ENCODE results near the gene BLID. TPM values are rescaled to one million over a fixed set of nuclear protein-coding genes. Genes with fewer than 3 reads are reported as not detected.

Gene BLID, protein sequence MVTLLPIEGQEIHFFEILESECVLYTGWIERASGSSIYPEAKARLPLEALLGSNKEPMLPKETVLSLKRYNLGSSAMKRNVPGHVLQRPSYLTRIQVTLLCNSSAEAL
- total RNA-seq (2022; extraction: Qiagen RNA extraction), result not detected in 5 replicates

DNA sequence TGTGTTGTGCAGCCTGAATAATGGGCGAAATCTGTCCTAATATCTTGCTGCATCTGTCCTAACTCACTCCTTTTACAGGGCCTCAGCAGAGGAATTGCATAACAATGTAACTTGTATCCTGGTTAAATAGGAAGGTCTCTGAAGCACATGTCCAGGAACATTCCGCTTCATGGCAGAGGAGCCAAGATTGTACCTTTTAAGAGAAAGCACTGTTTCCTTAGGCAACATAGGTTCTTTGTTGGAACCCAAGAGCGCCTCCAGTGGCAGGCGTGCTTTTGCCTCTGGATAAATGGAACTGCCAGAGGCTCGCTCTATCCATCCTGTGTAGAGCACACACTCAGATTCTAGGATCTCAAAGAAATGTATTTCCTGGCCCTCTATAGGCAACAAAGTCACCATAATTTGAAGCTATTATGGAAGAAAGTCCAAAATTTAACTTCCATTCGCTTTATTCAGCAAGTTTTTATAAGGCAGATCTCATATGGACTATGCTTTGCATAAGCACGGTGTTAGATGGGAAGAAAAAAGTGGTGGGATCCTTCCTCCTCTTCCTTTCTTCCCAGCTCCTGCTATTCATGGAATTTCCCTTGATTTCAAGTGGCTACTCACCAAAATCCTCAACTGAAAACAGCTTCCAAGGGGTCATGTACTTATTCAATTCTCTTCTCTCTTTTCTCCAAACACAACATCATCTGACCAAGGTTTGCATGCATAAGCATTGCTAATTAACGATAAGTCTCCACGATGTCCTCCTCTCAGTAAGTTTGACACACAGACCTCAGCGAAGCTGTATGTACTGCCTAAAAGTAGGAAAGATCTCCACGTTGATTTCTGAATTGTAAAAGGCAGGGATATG lies at the start of gene BLID:
Gene BLID (minus strand): TSS at position 692 of the 856 bp plus-strand sequence. CDS start 293 bp downstream, at position 399.

